DMS114 treated with DMSO at 0.1 percent for 48 hours (cell line): Measurements from ENCODE around the gene FAM81A.

ENCODE experiments used
- DNase-seq: peaks from one replicate; lab custom pipeline; 2025; ENCODE audit not compliant: unreplicated experiment; lab: John Stamatoyannopoulos, UW

The FAM81A gene

DNA sequence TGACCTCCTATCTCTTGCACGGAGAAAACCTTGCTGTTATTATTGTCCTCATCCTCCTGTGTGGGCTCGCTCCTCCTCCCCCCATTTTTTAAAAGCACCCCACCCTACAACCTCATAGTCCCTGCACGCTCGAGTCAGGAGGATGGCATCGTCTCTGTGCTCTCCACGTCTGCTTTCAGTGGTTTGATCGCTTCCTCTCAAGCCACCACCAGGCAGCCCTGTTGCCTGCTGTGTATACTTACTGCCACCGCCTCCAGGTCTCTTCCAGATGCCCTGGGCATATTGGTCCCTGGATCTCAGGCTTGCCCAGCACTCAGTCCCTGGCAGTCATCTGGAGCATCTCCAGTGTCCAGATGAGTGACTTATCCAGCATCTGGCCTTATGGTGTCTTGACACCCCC, 131.5 kb downstream of the FAM81A start:
- DNase-seq: no peak

DNA sequence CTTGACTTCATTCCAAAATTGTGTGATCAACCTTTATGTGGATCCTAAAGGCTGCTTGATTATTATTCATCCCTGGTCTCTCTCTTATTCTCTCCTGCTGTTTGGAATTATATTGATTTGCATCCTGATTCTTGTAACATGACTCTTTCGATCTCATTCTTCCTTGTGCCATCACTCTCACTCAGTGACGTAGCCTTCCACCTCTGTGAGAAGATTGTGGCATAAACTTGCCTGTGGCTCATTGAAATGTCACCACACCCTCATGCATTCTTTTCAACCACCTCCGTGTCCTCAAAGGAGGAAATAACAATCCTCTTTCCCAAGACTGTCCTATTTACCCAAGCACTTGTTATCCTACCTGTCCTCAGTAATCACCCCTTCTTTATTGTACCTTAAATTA, 132.3 kb downstream of the FAM81A start:
- DNase-seq: no peak

- no peak for DNase-seq
Measured at GRCh38 chr15:59571606-59572005, 133.6 kb downstream of the FAM81A start.
